AG10803 (cell line): ENCODE results near the gene ZNF3.

Experiments
- DNase-seq: peaks from one replicate; pipeline ENCODE4 v3.0.0; 2010; ENCODE audit warnings: low read depth
- H3K4me3 ChIP-seq: 2 replicates; pipeline ENCODE4 v1.5.1; 2011; ENCODE audit warnings: mild to moderate bottlenecking, low read length, control low read depth
- CTCF ChIP-seq: conservative IDR thresholded peaks from 2 replicates; pipeline ENCODE4 v1.5.1; 2011; ENCODE audit warnings: mild to moderate bottlenecking, low read length, control low read depth, inconsistent platforms

The ZNF3 gene

DNA sequence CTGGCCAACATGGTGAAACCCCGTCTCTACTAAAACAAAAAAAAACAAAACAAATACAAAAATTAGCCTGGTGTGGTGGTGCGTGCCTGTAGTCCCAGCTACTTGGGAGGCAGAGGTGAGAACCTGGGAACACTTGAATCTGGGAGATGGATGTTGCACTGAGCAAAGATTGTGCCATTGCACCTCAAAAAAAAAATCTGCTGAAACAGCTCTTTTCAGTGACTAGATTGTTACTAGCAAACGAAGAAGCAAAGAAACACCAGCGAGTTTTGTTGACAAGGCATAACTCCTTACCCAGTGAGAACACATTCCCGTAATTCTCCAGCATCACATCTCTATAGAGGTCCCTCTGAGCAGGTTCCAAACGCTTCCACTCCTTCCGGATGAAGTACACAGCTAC lies 6.7 kb downstream of the ZNF3 start:
- DNase-seq = no peak
- no peak overlapping the region for H3K4me3 ChIP-seq
- no peak for TF ChIP-seq CTCF

- no peak for TF ChIP-seq CTCF
- no peak overlapping the region for H3K4me3 ChIP-seq
- DNase-seq = no peak
Observed at GRCh38 chr7:100072462-100072861, 9.1 kb downstream of the ZNF3 start.

DNA sequence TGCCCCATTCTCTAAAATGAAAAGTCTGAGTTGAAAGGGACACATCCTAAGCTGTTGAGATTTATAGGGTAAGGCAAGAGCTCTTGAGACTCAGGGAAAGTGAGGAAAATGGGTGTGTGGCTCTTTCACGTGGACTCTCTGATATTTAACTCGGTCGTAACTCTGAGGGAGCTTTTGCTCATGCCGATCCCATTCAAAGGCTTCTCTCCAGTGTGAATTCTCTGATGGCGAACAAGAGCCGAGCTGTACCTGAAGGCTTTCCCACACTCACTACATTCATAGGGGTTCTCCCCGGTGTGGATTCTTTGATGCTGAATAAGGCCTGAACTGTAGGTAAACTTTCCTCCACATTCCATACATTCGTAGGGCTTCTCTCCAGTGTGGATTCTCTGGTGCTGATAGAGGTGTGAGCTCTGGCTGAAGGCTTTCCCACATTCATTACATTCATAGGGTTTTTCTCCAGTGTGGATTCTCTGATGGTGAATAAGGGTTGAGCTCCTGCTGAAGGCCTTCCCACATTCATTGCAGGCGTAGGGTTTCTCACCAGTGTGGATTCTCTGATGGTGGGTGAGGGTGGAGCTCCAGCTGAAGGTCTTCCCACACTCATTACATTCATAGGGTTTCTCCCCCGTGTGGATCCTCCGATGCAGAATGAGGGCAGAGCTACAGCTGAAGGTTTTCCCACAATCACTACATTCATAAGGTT lies 10.4 kb downstream of the ZNF3 start:
- no peak overlapping the region for H3K4me3 ChIP-seq
- no peak for TF ChIP-seq CTCF
- no peak for DNase-seq

GRCh38 chr7:100069991-100070390 lies 11.5 kb downstream of the ZNF3 start:
- no peak for DNase-seq
- no peak overlapping the region for H3K4me3 ChIP-seq
- TF ChIP-seq CTCF = no peak

- no peak for TF ChIP-seq CTCF
- no peak for DNase-seq
- no peak overlapping the region for H3K4me3 ChIP-seq
Observed at GRCh38 chr7:100066953-100067352, 14.6 kb downstream of the ZNF3 start.

GRCh38 chr7:100065452-100066186 lies 15.9 kb downstream of the ZNF3 start:
- TF ChIP-seq CTCF = no peak
- DNase-seq = peak; percentile 89
- H3K4me3 ChIP-seq = no peak overlapping the region

- no peak for TF ChIP-seq CTCF
- no peak for DNase-seq
- H3K4me3 ChIP-seq = no peak overlapping the region
Observed at GRCh38 chr7:100064162-100064561, 17.4 kb downstream of the ZNF3 start.
